AG08396 (cell line): ENCODE results near the gene MGMT.

Source experiments
- DNase-seq: peaks from one replicate; pipeline ENCODE4 v3.0.0; 2012; ENCODE audit warnings: low spot score, mixed read lengths

Gene MGMT

DNA sequence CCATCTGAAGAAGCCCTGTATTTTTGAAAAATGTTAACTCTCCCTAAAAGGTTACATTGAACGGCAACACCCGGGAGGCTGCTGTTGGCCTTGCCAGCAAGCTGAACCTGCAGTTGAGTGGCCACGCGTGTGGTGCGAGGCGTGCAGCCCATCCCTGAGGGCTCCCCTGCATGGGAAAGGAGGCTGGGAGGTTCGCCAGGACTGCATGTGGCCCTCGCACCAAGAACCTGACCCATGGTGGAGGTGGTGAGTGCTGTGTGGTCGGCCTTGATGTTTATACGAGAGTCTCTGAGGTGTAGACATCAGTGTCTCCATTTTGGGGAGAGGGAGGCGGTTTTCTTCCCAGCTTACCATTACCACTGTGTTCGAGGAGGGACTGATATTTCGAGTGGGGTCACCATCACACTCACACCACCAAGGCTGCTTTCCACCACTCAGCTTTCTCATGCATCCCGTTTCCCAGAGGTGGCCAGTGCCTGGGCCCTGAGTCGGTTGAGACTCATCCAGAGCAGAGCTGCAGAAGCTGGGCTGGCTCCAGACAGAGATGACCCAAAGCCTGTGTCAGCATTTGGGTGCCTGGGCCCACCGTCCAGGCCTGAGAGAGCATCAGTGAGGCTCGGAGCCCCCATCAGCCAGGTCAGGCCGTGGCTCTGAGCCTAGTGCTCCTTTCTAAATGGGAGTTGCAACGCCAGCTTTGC, 274.4 kb downstream of the MGMT start:
- no peak for DNase-seq

DNA sequence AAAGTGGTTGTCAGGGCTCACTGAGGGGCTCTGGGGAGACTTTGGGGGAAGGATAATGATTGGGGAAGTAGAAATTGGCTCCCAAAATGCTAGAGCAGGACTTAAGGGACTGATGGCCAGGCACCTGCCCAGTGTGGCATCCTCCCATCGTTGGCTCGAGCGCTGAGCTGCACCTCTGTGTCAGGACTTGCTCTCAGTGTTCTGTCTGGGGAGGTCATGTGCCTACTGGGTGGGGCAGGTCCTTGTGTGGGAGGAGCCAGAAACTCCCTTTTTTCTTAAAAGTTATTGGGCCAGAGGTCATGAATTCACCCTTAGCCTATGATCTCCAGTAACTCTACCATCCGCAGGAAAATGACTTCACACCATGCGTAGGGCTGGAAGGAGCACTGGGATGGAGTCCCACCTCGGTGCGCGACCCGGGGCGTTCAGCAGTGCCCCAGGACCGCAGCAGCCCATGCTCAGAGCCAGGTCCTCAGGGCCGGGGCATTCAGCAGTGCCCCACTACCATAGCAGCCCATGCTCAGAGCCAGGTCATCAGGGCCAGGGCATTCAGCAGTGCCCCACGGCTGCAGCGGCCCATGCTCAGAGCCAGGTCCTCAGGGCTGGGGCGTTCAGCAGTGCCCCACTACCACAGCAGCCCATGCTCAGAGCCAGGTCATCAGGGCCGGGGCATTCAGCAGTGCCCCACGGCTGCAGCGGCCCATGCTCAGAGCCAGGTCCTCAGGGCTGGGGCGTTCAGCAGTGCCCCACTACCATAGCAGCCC, 275.1 kb downstream of the MGMT start:
- no peak for DNase-seq

DNA sequence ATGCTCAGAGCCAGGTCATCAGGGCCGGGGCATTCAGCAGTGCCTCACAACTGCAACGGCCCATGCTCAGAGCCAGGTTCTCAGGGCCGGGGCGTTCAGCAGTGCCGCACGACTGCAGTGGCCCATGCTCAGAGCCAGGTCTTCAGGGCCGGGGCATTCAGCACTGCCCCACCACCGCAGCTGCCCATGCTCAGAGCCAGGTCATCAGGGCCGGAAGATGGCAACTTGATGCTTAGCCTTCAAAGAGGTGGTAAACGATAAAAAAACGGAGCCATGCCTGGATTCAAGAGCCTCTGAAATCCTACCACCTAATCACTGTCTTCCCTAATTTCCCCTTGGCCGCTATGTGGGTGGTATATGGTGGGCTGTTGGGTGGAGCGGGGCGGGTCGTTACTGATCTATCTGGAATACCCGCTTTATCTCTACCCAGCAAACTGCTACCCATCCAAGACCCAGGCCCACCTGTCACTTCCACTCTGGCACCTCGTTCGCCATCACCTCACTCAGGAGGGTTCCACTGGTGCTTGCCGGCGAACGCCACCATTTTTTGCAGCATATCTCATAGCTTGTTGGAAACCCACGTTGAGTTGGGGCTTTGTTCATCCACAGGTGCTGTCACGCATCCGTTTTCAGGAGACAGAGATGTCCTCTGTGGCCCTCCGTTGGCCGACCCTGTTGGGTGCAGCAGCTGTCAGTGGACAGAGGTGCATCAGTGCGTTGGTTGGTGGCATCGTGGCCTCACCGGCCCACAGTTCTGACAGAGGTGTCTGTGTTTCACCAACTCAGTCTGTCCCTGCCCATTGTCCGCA, 275.9 kb downstream of the MGMT start:
- DNase-seq = no peak

DNA sequence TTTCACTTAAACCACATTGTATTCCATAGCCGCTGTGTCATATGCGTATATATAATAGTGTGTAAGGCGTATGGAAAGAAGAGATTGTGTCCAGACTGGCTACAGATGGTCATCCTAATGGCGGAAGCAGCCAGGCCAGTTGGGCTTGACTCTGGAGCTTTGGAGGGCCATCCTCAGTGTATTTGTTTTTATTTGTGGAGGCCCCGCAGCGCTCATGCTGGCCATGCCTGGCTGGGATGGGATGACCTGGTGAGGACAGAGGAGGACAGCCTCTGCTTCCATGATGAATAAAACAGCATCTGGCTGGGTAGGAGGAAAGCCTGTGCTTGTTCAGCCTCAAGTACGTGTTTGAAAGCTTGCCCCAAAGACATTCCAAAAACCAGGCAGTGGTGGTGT, 276.7 kb downstream of the MGMT start:
- DNase-seq = no peak

DNA sequence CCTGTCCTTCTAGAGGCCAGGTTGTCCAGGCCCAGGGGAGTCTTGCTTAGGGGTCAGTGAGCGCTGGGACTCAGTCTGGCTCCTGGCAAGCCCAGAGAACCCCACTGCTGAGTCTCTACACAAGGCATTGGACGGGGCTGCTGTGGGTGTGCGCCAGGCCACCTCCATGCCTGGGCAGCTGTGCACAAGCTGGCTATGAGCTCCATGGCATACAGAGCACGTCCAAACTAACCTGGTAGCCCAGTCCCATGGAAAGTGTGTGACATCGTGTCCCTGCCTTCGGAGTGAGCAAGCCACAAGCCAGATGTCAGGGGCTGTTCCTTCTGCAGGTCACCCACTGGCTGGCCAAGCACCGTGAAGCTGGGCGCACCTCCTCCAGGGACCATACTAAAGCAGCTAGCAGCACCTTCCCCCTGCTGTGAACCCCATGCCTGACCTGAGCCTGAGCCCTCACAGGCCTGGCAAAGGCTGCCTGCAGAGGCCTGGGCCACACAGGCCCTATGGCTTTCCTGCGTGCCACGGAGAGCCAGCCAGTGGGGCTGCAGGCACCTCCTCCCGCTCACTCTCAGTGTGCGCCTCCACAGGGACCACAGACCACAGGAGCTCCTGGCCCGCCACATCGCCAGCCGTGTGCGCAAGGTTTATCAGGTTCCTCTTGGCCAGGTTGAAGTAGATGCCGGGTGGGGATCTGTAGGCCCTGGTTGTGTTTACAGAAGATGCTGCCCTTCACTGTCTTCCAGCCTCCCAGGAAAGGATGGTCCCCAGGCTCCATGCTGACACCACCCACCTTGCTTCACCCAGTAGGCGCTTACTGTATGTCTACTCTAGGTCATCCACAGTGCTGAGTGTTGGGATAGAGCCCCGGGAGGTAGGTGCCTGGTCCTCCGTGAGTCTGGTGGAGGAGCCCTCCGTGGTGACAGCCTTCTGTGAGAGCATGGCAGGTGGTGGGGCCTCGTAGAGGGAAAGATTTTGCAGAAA, 277.4 kb downstream of the MGMT start:
- DNase-seq = no peak

DNA sequence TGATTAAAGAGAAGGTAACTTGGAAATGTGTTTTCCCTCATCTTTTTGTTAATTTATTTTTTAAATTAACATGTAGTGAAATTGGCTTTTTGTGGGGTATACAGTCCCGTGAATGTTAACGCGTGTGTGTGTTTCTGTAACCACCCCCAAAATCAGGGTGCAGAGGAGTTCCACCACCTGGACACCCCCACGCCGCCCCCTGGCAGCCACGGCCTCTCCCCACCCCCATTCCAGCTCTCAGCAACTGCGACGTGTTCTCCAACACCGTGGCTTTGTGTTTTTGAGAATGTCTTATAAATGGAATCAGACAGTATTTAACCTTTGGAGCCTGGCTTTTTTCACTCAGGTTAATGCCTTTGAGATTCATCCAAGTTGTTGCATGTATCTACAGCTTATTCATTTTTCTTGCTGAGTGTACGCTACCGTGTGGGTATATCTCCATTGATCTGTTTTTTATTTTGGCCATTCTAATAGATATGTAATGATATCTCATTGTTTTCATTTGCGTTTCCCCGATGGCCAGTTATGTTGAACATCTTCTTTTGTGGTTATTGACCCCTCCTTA, 278.2 kb downstream of the MGMT start:
- DNase-seq = no peak

DNA sequence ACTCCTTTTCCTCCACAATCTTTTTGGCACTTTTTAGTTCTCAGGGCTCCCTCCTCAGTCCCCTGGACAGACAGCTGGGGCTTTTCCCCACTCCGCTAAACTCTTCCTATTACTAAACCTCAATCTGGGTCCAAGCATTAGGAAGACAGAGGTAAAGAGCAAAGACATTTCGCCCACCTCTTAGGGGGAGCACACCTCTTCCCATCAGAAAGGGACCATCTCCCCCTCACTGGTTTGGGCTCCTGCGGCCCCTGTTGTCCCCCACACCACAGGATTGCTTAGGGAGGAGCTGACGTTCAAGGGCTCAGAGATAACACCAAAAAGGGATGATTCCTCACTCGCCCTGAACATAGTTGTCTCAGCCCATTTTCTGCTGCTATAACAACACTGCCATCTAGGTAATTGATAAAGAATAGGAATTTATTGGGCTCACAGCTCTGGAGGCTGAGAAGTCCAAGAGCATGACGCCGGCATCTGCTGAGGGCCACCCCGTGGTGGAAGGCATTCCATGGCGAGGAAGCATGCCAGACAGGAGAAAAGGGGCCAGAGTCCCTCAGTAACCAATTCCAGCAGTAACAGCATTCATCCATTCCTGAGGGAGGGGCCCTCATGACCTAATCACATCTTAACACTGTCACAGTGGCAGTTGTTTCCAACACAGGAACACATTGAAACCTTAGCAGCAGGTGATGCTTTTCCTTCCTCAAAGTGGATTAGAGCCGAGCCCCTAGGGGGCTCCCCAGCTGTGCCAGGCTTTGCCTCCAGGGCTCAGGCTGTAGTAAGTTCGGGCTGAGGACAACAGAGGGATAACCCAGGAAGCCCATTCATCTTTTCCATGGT, 287.4 kb downstream of the MGMT start:
- no peak for DNase-seq

DNA sequence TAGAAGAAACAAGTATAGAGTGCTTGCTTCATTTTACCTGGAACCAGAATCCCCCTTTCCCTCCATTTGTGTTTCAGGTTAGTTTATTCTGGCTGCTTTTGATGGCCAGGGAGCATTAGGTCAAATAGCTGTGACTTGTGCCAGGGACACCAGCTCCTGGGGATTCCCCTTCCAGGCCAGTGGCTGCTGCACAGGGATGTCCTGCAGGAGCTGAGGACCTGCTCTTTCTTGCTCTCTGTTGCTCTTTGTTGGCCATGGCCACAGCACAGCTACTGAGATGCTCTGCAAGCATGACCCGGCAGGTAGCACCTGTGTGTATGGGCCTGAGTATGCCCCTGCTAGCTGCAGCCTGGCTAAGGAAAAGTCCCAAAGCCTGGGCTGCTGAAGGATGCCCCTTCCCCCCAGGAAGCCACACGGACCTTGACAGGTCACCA, 288.1 kb downstream of the MGMT start:
- DNase-seq = no peak

DNA sequence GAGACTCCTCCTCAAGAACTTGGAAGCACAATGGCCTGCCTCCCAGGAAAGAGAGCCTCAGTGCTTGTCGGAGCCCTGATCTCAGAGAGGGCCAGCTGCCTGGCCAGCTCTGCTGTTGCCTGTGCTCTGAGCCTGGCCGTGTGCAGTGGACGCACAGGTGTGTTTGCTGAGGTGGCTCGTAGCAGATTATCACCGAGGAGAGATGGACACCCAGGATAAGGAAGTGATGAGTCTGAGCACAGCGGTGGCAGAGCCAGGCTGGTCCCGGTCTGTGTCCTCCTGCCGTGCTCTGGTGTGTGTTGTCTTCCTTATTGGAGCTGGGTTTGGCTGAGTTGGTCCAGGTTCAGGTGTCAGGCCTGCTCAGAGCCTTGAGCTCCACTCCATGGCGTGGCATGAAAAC, 288.6 kb downstream of the MGMT start:
- no peak for DNase-seq

DNA sequence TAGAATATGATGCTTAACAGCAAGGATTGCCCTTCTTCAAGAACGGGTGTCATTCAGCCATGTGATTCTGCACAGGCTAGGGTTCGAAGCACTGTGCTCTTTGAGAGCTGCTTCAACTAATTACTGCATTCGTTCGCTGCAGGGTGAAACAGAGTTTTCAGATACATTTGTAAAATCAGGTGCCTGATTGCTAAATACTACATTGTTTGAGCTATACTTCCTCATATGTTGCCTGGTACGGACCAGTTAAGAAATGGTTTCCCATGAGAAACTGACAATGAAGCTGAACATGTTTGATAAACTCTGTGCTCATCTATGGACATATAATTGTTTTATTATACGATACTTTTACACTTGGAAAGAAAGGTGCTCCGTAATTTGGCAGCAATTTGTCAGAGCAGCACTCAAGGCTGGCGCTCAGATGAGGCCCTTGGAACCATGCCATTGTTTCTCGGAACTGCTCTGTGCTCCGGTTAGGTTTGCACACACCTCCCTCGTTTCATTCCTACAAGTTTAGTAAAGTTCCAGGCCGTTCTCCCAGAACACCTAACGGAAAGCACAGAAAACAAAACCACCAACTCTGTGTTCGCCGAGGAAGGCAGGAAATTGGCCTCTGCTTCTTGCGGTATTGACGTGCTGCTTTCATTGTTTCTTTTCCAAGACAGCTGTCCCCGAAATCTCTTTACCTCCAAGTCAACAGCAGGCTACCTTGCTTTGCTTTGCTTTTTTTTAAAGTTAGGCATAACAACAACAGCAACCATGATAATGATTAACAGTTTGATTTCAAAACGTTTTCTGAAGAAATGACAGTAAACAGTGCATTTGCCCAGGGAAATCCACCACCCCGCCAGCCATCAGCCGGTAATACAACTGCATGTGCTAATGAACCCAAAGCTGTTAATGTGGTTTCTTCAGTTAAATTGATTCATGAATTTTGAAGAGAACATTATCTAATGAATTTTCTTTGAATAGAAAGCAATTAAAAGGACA, 290.2 kb downstream of the MGMT start:
- DNase-seq = no peak

DNA sequence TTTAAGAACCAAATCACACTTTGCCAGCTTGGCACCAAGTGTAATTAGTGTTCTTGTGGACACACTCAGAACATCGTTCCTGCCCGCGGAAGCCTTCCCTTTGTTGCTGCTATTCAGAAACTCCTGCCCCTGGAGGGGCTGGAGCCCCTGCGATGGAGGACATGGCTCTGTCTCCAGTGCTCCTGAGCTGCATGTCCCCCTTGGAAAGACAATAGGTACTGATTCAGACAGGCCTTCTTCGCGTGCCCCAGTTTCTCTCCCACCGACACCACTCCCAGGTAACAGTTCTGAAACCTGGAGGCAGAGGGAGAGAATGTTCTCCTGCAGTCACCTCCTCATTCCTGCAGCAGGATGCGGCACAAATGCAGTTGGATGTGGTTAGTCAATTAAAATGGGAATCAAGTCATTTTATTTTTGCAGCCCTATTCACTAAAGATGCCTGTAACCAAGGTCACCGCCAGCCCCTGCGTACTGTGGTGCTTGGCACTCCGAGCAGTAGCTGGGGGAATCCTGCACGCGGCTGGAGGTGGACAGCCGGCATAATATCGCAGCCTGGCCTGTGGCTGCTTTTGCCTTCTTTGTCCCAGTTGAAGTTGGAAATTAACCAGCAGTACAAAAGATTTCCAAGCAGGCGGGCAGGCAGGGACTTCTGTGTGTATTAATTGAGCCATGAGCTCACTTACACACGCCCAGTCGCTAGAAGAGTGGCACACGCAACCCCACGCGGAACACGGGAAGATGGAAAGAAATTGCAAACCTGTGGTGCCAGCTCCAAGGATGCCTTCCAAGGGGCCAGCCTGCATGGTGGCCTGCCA, 291.4 kb downstream of the MGMT start:
- DNase-seq = no peak

DNA sequence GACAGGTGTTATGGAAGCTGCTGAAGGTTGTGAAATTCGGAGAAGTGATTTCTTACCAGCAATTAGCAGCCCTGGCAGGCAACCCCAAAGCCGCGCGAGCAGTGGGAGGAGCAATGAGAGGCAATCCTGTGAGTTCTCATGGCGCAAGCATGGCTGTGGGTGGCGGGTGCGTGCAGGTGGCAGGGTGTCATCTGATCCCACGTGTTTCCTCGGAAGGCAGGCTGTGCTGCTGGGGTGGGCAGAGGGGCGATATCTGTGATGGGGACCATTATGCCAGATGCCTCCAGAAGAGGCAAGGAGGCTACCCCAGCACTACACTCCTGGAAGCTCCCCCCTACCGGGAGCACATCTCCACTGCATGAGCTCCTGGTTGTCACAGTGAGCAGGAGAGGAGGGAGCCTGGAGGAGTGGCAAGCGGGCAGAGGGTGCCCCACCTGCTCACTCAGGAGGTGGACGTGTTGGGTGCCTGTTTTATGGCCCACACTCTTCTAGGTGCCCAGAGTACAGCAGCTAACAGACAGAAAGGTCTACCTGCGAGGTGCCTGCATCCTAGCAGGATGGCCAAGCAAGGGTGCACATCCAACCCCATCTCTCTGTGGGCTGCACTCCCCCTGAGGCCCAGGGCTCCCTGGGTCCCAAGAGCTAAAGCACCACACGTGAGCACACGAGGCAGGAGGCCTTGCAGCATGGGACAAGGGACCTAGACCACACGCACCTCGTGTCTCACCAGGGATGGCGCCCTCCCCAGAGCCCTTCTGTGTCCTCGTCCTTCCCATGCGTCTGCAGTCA, 292.4 kb downstream of the MGMT start:
- DNase-seq = no peak

DNA sequence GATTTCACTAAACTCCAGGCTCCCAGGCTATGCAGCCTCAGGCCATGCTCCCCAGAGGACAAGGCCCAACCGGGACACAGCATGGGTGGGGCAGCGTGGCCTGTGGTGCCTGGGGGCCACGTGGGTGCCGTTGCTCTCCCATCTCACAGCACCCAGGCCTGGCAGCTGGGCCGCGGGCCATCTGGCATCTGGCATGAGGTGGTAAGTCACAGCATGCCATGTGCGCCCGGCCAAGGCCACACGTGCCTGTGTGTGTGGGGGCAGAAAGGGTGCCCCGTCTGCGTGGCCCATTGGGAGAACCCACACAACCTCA, 292.9 kb downstream of the MGMT start:
- DNase-seq = no peak

DNA sequence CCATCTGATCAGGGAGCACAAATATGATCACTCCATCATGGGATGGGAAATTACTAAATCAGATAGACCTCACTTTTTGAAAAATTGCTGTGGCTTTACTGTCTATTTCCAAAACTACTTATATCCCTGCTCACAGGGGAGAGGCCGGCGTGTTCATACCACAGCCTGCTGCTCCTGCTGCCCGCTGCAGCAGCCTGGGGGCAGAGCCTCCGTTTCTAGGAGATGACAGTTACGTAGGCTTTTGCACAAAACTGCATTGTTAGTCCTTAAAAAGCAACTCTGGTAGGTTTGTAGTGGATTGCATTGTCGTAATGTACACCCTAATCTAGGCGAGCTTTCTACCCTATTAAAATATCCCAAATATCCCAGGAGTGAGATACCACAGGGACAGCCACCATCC, 293.4 kb downstream of the MGMT start:
- DNase-seq = no peak

DNA sequence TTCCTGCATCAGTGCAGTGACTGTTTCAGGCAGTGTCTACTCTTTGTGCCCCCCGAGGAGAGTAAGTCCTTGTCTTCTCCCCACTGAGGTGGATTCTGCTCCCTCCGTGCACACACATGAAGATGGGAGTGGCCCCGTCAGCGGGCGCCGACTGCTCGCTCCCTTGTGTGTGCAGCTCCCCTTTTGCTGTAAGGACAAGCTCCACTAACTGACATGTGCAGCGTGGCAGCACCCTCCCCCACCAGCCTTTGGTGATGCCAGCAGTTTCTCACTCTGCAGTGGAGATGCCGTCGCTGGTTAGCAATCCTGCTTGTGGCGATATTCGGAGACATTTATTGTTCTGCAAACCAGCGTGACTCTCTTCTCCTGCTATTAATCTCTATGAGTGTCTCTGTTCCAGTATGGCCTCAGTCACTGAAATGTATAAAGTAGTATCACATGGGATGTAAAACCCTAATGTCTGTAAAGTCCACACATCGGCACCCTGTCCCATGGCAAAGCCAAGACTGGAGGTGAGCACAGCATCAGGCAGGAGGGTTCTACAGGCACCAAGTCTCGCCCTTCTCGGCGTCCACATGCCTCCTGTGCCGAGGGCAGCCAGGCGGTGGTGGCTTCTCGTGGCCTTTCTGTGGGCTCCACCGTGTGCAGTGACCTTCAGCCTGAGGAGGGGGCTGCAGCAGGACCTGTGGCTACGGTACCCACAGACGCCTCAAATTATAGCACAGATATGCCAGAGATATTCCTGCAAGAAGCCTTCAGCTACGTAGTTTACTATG, 294.3 kb downstream of the MGMT start:
- DNase-seq = no peak

DNA sequence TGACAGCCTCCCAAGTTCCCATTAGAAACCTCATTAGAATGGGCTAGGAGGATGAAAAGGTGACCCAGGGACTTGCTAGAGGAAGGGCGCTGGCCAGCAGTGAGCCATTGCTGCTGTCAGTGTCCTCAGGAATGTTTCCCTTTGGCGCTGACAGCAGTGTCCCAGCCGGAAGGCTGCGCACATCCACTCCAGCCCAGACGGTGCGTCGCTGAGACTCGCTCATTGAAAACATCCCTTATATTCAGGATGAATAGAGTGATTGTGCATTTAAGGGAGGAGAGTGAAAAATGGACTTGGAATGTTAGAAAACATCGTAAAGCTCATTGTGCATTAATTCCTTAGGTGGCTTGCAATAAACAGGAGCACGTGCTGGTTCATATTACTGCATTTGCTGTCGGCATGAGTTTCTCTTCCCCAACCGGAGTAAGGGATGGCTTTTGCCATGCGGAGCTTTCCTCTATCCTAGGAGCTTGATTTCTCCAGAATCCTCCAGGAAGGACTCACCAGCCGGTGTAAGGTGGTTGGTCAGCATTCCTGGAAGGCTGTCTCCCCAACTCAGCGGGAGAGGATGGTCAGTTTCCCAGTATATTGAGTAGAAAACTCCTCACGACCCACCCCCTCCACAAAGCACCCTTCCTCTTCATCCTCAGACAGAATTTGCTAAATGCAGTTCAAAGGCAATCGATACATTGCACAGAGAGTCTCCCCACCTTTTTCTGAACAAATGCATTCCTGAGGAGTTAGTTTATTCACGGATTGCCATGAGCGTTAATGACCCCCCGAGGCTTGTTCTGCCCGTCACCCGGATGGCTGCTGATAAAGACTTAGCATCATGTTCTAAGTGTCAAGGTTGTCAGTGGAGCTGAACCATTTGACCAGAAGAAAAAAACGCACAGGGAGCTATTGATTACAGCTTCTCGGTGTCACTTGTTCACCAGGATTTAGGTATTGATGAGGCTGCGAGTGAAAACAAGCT, 295.2 kb downstream of the MGMT start:
- no peak for DNase-seq
